HepG2 (cell line): ENCODE measurements around the gene M1AP. TPM values are rescaled to one million over a fixed set of nuclear protein-coding genes. Genes with fewer than 3 reads are reported as not detected.

ENCODE experiments used
- BRD4 ChIP-seq: sonication (generic); formaldehyde crosslinking; IDR thresholded peaks from 2 replicates; pipeline ENCODE4 v1.4.0; 2020; ENCODE audit warnings: missing genetic modification reagents
- CBX5 ChIP-seq: sonication (generic); formaldehyde crosslinking; IDR thresholded peaks from 2 replicates; pipeline ENCODE4 v1.4.0; 2020; ENCODE audit warnings: missing genetic modification reagents, borderline replicate concordance
- CCDC6 ChIP-seq: sonication (generic); formaldehyde crosslinking; IDR thresholded peaks from 2 replicates; pipeline ENCODE4 v1.8.1; 2022; ENCODE audit warnings: mild to moderate bottlenecking, missing genetic modification reagents, moderate library complexity
- SIN3A ChIP-seq: IDR thresholded peaks from 2 replicates; pipeline ENCODE4 v1.6.1; 2011; ENCODE audit warnings: low read depth, mild to moderate bottlenecking, control low read depth, low read length, borderline replicate concordance
- SNAPC2 ChIP-seq: sonication (generic); formaldehyde crosslinking; IDR thresholded peaks from 2 replicates; pipeline ENCODE4 v1.8.1; 2022; ENCODE audit warnings: mild to moderate bottlenecking, missing genetic modification reagents
- SYNCRIP ChIP-seq: fragments of 200-400 bp; formaldehyde crosslinking; IDR thresholded peaks from 2 replicates; pipeline ENCODE4 v1.6.1; 2018; ENCODE audit warnings: mild to moderate bottlenecking, low read depth, low read length; ENCODE audit not compliant: insufficient read depth
- ZNF382 ChIP-seq: sonication (generic); formaldehyde crosslinking; IDR thresholded peaks from 2 replicates; pipeline ENCODE4 v1.5.0; 2020; ENCODE audit warnings: missing genetic modification reagents, mild to moderate bottlenecking, borderline replicate concordance
- ZSCAN20 ChIP-seq: sonication (generic); formaldehyde crosslinking; IDR thresholded peaks from 2 replicates; pipeline ENCODE4 v1.4.0; 2020; ENCODE audit warnings: missing genetic modification reagents, mild to moderate bottlenecking, borderline replicate concordance
- polyA plus RNA-seq, 8 experiments: library from polyadenylated mRNA; depleted of rRNA in 3 of 8; stranded (reverse) in 7 of 8; unstranded in 1 of 8; fragments of >200 nt; fragmentation: Illumina TruSeq in 4 of 8; extraction: Trizol in 4 of 8; gene quantifications; 2 replicates each; pipeline versions ENCODE4 v1.2.1 to v1.2.3, GENCODE V29; 2011 to 2016; ENCODE audit warnings: low read depth in 4 of 8, missing spikeins in 1 of 8, mixed read lengths in 1 of 8; ENCODE audit not compliant: insufficient read depth in 1 of 8
- total RNA-seq, 5 experiments: library from RNA; depleted of rRNA; stranded (reverse); fragments of >200 nt; fragmentation: Illumina TruSeq; extraction: Trizol; gene quantifications; 2 replicates each; pipeline ENCODE4 v1.2.3, GENCODE V29; 2016; ENCODE audit warnings: low read depth in 1 of 5
- TF ChIP-seq, protein P1 (sequence below), 2 experiments: fragments of 450-650 bp in 1 of 2; sonication (generic) in 1 of 2; formaldehyde crosslinking in 1 of 2; IDR thresholded peaks; 2 replicates each; pipeline versions ENCODE4 v1.6.1 to v1.8.0; 2016 to 2022; ENCODE audit warnings: antibody characterized with exemption in 1 of 2, mild to moderate bottlenecking in 1 of 2, missing genetic modification reagents in 1 of 2
- TF ChIP-seq, protein P2 (sequence below): sonication (generic); formaldehyde crosslinking; conservative IDR thresholded peaks from 2 replicates; pipeline ENCODE4 v1.4.0; 2020; ENCODE audit warnings: mild to moderate bottlenecking, missing genetic modification reagents, moderate library complexity

The M1AP gene
- total and polyA plus RNA-seq, 2 of the 13 experiments (the other 11 are each of a cell fraction or from before 2014, with no cell fraction given) = not detected

DNA sequence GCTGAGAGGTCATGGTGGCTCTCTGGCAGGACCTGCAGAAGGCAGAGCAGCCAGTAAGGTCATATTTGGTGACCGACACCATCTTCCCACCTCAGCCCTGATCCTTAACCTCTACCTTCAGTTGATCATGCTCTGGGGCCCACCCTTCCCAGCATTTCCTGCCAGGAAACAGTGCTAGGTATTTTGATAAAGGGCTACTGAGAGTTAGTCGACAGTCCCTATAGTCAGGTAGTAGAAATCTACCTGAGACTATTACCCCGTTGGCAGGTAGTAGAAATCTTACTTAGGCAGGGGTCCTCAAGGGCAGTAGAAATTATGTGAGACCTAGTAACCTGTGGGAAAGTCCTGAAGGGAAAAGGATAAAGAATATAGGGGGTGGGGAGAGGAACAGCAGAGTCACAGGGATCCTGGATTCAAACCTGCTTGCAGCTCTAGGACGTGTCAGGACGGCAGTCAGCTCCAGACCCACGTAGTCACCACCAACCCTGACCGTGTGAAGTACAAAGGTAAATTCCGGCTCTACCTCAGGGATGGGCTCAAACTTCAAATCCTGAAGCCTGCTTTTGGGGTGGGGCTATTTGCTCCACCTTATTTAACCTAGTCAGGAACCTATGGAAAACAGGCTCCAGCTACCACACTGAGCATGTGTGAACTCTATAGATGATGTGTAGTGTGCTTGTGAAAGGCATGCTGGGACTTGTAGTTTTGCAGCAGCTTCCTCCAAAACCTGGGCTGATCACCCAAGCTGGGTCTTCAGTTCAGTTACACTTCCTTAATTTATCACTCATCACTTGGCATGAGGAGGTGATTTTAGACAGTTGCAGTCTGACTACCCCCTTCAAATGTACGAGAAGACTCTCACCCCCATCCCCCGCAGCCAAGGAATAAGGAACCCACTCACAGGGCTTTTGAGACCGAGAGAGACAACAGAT, 122.1 kb downstream of the M1AP start, which contains the start of gene DQX1 (continued):
- TF ChIP-seq SYNCRIP = no peak
- no peak for TF ChIP-seq SNAPC2 (CRISPR knock-in tag)
- TF ChIP-seq, protein P1, sequence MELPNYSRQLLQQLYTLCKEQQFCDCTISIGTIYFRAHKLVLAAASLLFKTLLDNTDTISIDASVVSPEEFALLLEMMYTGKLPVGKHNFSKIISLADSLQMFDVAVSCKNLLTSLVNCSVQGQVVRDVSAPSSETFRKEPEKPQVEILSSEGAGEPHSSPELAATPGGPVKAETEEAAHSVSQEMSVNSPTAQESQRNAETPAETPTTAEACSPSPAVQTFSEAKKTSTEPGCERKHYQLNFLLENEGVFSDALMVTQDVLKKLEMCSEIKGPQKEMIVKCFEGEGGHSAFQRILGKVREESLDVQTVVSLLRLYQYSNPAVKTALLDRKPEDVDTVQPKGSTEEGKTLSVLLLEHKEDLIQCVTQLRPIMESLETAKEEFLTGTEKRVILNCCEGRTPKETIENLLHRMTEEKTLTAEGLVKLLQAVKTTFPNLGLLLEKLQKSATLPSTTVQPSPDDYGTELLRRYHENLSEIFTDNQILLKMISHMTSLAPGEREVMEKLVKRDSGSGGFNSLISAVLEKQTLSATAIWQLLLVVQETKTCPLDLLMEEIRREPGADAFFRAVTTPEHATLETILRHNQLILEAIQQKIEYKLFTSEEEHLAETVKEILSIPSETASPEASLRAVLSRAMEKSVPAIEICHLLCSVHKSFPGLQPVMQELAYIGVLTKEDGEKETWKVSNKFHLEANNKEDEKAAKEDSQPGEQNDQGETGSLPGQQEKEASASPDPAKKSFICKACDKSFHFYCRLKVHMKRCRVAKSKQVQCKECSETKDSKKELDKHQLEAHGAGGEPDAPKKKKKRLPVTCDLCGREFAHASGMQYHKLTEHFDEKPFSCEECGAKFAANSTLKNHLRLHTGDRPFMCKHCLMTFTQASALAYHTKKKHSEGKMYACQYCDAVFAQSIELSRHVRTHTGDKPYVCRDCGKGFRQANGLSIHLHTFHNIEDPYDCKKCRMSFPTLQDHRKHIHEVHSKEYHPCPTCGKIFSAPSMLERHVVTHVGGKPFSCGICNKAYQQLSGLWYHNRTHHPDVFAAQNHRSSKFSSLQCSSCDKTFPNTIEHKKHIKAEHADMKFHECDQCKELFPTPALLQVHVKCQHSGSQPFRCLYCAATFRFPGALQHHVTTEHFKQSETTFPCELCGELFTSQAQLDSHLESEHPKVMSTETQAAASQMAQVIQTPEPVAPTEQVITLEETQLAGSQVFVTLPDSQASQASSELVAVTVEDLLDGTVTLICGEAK (IDR thresholded peaks at IDR 0.05) = no peak
- TF ChIP-seq, protein P1 (CRISPR knock-in tag; IDR thresholded peaks at IDR 0.05) = no peak
- no peak for TF ChIP-seq ZNF382
- no peak for TF ChIP-seq ZSCAN20
- TF ChIP-seq BRD4 (CRISPR knock-in tag) = 0 out of 2 replicates have a peak, but pooled peaks have one; percentile 41
- TF ChIP-seq, protein P2, sequence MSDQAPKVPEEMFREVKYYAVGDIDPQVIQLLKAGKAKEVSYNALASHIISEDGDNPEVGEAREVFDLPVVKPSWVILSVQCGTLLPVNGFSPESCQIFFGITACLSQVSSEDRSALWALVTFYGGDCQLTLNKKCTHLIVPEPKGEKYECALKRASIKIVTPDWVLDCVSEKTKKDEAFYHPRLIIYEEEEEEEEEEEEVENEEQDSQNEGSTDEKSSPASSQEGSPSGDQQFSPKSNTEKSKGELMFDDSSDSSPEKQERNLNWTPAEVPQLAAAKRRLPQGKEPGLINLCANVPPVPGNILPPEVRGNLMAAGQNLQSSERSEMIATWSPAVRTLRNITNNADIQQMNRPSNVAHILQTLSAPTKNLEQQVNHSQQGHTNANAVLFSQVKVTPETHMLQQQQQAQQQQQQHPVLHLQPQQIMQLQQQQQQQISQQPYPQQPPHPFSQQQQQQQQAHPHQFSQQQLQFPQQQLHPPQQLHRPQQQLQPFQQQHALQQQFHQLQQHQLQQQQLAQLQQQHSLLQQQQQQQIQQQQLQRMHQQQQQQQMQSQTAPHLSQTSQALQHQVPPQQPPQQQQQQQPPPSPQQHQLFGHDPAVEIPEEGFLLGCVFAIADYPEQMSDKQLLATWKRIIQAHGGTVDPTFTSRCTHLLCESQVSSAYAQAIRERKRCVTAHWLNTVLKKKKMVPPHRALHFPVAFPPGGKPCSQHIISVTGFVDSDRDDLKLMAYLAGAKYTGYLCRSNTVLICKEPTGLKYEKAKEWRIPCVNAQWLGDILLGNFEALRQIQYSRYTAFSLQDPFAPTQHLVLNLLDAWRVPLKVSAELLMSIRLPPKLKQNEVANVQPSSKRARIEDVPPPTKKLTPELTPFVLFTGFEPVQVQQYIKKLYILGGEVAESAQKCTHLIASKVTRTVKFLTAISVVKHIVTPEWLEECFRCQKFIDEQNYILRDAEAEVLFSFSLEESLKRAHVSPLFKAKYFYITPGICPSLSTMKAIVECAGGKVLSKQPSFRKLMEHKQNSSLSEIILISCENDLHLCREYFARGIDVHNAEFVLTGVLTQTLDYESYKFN = peak; percentile 76
- TF ChIP-seq CCDC6 (CRISPR knock-in tag) = peak; percentile 60
- no peak; the same call in 1 of the 2 replicates for TF ChIP-seq CBX5
- TF ChIP-seq SIN3A = peak; percentile 93
